ENCODE results near the gene SMARCE1.

Gene SMARCE1

DNA sequence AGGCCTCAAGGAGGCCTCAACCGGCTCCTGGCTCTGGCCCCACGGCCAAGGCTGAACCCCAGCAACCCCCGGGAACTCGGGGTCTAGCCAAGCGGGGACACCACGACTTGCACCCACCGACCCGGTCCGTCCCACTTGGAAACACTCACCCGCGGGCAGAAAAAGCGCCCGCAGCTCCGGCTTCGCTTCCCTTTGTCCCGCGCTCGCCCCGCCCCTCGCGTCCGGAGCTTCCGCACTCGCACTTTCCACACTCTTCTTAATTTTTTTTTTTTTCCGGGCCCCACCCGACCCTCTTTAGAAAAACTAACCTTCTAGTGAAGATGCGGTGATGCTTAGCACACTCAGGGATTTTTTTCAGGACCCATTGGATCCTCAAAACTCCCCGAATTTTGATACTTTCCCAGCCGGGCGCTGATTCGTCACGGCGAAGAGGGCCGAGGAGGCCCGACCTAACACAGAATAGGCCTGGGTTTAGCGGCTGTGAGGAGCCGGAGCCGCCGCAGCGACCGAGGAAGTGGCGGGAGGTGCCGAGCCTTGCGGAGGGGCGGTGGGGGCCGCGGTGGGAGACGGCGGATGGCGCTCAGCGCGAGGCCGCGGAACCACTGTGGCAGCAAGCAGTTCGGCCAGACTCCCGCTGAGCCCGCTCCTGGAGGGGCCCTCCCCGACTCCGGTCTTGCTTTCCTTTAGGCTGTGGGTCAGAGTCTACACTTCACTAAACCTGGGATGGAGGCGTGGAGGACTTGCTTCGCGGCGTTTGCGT, at the start of gene SMARCE1:
Gene SMARCE1 (minus strand): TSS at position 195 of the 760 bp plus-strand sequence. CDS start 2,016 bp downstream, outside the sequence.
- DNase-seq: peak; percentile 60 to 63

GRCh38 chr17:40697297-40697696, 49.7 kb upstream of the SMARCE1 start:
- DNase-seq: no peak

DNA sequence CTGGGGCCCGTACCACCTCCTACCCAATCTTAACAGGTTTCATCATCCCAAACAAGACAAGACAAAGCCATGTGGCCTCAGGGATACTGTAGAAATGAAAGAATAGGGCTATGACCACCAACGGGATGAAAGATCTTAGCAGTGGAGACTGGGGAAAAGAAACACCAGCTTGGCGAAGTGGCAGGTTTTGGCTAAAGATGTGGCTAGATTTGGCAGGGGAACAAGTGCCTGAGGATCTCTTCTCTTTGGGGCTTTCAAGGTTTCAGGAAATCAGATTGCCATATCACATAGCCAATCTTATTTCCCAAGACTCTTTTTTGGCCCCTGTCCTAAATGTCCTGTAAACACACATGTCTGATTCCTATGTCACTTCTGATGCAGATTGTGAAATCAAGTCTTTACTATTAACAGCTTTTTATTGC, 49.0 kb upstream of the SMARCE1 start:
- no peak for DNase-seq

- DNase-seq: no peak
These were observed 48.4 kb upstream of the SMARCE1 start for GRCh38 chr17:40695874-40696472.

- no peak for DNase-seq
These were observed 47.0 kb upstream of the SMARCE1 start for GRCh38 chr17:40694584-40694983.

GRCh38 chr17:40687106-40687505, 39.5 kb upstream of the SMARCE1 start:
- DNase-seq: no peak

GRCh38 chr17:40686192-40686591, 38.6 kb upstream of the SMARCE1 start:
- no peak for DNase-seq

GRCh38 chr17:40680998-40681397, 33.4 kb upstream of the SMARCE1 start:
- no peak for DNase-seq

DNA sequence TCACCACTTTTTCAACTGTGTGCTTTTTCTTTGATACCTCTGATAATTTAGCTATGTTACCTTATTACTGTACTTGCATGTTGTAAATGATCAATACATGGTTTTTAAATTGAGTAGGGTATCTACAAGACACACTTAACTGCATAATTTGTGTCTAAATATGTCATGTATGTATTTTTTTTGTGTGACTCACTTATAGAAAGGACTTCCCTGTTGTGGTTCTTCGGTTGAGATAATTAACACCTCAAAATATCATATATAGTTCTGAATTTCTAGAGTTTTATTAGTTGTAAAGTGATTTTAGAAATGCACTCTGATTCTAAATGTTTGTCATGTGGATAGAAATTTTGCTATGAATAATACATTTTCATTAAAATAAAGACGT, 31.9 kb upstream of the SMARCE1 start:
- DNase-seq: no peak

- no peak for DNase-seq
These were observed 31.4 kb upstream of the SMARCE1 start for GRCh38 chr17:40678902-40679522.

- no peak for DNase-seq
These were observed 28.3 kb upstream of the SMARCE1 start for GRCh38 chr17:40675905-40676304.

DNA sequence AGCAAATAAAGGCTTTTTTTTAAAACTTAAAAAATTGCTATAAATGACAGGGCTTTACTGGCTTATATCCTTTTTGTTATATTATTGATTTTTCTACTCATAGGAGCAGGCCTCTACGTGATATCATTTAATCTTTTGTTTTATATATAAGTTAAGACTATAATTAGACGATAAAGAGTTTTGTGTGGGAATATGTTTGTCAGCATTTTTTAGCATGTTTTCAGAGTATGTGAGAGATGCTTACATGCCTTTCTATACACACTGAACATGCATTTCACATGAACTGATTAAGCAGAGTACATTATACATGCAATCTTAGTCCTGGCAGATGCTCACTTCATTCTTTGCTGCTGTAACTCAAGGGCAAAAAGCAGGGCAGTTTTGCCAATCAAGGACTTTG, 25.0 kb upstream of the SMARCE1 start:
- DNase-seq: no peak

DNA sequence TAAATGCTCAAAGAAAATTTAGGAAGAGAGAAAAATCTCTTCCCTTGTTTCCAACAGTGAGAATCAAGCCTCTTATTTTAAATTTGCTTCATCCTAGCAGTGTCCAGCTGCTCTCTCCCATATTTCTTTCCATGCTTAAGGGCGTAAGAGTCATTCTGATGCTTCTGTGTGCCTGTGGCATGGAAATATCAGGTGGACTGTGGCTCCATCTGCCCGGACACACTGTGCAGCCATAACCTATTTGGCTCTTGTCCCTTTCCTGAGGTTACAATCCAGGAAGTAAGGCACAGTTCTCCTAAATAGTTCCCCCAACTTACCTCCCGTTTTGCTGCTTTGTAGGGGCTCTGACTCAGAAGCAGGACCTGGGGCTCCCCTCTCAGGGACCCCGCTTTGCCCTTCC, 23.7 kb upstream of the SMARCE1 start:
- DNase-seq: no peak

DNA sequence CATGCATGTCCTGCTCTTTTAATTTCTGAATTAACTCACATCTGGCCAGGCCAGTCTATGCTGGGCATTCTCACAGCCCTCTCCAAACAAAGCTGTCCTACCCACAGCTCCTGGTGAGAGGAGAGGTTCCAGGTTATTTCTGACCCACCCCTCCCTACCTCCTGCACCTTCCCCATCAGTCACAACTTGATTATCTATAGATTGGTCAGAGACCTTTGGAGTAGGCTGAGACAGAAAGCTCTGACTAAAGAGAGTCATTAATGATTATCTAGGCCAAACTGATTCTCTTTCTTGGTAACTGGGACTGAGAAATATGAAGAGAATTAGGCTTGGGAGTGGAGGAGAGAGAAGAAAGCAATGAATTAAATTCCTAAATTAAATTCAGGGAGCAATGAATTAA, 18.7 kb upstream of the SMARCE1 start:
- DNase-seq: no peak

GRCh38 chr17:40664582-40665333, 17.1 kb upstream of the SMARCE1 start, which contains the start of gene KRT222:
KRT222 (minus strand) TSS chr17:40665177; CDS start chr17:40665099, 78 bp downstream.
- no peak for DNase-seq

- no peak for DNase-seq
These were observed 15.6 kb upstream of the SMARCE1 start for GRCh38 chr17:40663252-40663651.

DNA sequence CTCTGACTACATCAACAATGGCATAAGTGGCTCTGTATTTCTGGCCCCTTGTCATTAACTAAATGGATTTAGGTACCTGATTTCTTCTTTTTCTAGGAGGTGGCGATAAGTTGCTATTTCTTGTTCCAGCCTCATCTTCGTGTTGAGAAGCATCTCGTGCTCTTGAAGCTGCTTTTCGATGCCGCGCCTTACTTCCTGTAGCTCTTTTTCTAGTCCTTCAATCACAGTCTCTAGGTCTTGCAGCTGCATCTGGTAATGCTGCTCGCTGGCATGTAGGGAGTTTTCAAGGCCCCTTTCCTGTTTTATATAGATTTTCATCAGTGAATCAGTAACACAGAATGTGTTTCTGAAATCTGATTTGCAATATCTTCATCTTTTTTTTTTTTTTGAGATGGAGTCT, 12.3 kb upstream of the SMARCE1 start:
- DNase-seq: no peak

- DNase-seq: no peak
These were observed 10.8 kb upstream of the SMARCE1 start for GRCh38 chr17:40658396-40658795.

- no peak for DNase-seq
These were observed 4.3 kb upstream of the SMARCE1 start for GRCh38 chr17:40651939-40652338.

DNA sequence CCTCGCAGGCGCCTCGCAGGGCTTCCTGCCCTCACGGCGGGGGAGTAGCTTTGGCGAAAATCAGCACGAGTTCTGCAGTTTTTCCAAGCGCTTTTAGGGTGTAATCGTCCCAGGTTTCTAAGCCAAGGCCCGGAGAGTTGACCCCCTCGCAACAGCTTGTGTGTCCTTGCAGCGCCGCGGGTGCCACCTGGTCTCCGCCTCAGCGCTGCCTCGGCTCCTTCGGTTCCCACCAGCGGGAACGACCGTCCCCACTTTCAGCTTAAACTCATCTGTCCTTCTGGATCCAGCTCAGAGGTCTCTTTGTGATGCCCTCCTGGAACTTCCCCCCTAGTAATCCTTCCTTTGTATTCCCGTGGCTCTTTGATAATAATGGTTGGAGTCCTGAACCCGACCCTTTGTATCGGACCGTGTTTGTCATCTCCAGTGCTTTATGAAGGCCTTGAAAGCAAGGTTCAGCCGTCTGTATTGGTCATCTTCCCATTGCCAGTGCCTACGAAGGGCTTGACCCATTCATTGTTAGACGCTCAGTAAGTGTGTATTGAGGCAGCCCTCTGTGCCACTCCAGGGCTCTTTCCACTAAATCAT, 858 bp upstream of the SMARCE1 start:
- DNase-seq: peak in 1 of 2 experiments; percentile 21

DNA sequence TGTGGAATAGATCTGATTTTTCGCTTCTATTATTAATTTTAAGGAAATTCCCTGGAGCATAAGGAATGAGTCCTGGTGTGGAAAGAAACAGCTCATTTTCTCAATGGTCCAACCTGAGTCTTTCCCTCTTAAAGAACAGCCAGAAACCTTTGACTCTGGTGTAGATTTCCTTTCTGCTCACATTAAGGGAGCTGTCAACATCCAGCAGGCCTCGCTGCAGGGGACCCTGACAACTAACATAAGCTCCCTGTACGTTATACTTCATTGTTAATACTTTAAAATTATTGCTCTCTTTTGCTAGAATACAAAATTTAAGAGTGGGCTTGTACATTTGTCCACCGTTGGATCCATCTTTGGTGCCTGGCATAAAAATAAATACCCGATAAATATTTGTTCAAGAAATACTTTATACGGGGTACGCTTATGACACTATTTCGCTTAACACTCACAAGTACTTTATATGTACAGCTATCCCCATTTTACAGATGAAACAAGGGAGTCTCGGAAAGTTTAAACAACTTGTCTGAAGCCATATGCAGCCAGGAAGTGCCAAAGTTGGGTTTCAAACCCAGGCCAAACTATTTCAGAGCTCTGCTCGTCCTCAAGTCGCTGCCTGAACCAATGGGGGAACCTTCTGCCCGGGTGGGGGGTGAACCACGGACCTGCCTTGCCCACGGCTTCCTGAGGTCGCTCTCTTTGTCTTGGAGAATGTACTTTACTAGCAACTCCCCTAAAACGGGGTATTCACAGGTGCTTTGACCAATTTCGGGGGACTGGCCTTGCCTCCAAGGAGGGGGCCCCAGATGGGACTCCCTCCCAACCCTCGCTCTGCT, 611 bp downstream of the SMARCE1 start:
- peak; percentile 30 to 56 for DNase-seq

DNA sequence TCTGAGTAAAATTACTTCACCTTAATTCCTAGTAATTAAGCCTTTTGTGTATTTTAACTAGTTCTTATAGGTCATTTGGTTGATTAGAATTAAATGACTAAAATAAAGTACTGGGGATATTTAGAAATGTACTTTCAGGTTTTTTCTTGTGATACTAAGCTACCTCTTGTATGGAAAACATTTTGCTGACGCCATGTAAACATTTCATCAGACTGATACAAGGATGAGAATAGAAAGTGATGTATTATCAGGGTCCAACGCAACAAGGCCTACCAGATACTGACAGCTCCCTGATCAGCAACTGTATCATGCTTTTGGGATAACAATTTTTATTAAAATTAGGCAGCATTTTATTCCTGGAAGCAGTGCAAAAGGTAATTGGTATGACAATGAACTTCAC, 1.7 kb downstream of the SMARCE1 start:
- DNase-seq: no peak
